GM13977 (cell line): Measurements from ENCODE around the gene IFT81.

Source experiments
- DNase-seq: peaks from one replicate; pipeline ENCODE4 v3.0.0; 2012; ENCODE audit warnings: low spot score
- CTCF ChIP-seq: IDR thresholded peaks from 2 replicates; pipeline ENCODE4 v1.5.1; 2012; ENCODE audit warnings: mild to moderate bottlenecking, control low read depth; ENCODE audit not compliant: insufficient read depth; ENCODE audit errors: extremely low read depth, missing control alignments
- in situ Hi-C: fragments of 300-500 bp; cut with MboI; formaldehyde crosslinking; loops from one replicate; pipeline ENCODE4 v1.12.0; 2022; ENCODE audit warnings: low sequenced_read_pairs, low pct_unique_long_range_greater_than_20kb, mixed read lengths, inconsistent platforms; ENCODE audit not compliant: unreplicated experiment

IFT81 gene

GRCh38 chr12:110109037-110109836, 14.9 kb upstream of the IFT81 start:
- no peak for DNase-seq
- TF ChIP-seq CTCF: no peak
- in situ Hi-C loops: loop anchor here (10.0 kb wide), 1 partner anchor 316 kb away; no protein-coding TSS in a partner anchor

GRCh38 chr12:110109837-110110535, 14.2 kb upstream of the IFT81 start:
- TF ChIP-seq CTCF: no peak
- in situ Hi-C loops: loop anchor here (10.0 kb wide), 1 partner anchor 315 kb away; no protein-coding TSS in a partner anchor

GRCh38 chr12:110111476-110112334, 12.5 kb upstream of the IFT81 start:
- in situ Hi-C loops: no loop called here
- TF ChIP-seq CTCF: no peak

More at GRCh38 chr12:110109837-110110535, 14.2 kb upstream of the IFT81 start:
- DNase-seq: no peak

GRCh38 chr12:110112335-110112660, 11.9 kb upstream of the IFT81 start:
- no peak for TF ChIP-seq CTCF
- in situ Hi-C loops: no loop called here
- DNase-seq: no peak

More at GRCh38 chr12:110111476-110112334, 12.5 kb upstream of the IFT81 start:
- DNase-seq: no peak

- in situ Hi-C loops: no loop called here
- TF ChIP-seq CTCF: no peak
Measured at GRCh38 chr12:110114528-110114937, 9.6 kb upstream of the IFT81 start.

GRCh38 chr12:110115675-110116074, 8.5 kb upstream of the IFT81 start:
- no peak for TF ChIP-seq CTCF
- in situ Hi-C loops: no loop called here
- DNase-seq: no peak

More at GRCh38 chr12:110114528-110114937, 9.6 kb upstream of the IFT81 start:
- DNase-seq: no peak
